Measurements from ENCODE around the gene GSK3B. TPM values are rescaled to one million over a fixed set of nuclear protein-coding genes. Genes with fewer than 3 reads are reported as not detected.

The GSK3B gene
- total RNA-seq, 1 donor from 2014 or later = 88.6 TPM

GRCh38 chr3:119781330-119782198 lies 312.7 kb downstream of the GSK3B start, which contains the start of gene NR1I2:
Gene NR1I2, plus strand, starts transcription at chr3:119782101.
- Histone ChIP-seq H4K20me1 (ENCODE audit: low read depth) (no peaks in the 10 kb centered on the region), H2AFZ (replicated peaks) (peak within 1 kb of the TSS; percentile 80), H3K79me2 (ENCODE audit: low read depth) (no peaks in the 10 kb centered on the region), H3F3A (ENCODE audit: low read depth) (no peaks in the 10 kb centered on the region), H3K4me1 (no peaks in the 10 kb centered on the region), H3K9ac (no peak within 1 kb of the TSS), H3K27ac (no peak within 1 kb of the TSS), H3K27me3 (no peaks in the 10 kb centered on the region), H3K9me3 (ENCODE audit: low read depth) (no peaks in the 10 kb centered on the region), H3K36me3 (no peaks in the 10 kb centered on the region), H3K4me3 (no peak within 1 kb of the TSS), H3K4me2 (no peak within 1 kb of the TSS)
- H3K4me3 Mint-ChIP-seq = no peak within 1 kb of the TSS
- TF ChIP-seq EZH2phosphoT487 (IDR thresholded peaks at IDR 0.05) (no peak), CTCF (IDR thresholded peaks at IDR 0.05) (peak; percentile 26), EZH2 (IDR thresholded peaks at IDR 0.05) (no peak)
- no peak for DNase-seq (ENCODE audit: low spot score)
- no peaks in the 10 kb centered on the region for H3K36me3 Mint-ChIP-seq
- H3K27me3 Mint-ChIP-seq (ENCODE audit: insufficient read depth, low read depth) = peaks cover 2% of the 10 kb centered on the region
- H3K9me3 Mint-ChIP-seq = peaks cover under 1% of the 10 kb centered on the region
- no peak within 1 kb of the TSS for H3K27ac Mint-ChIP-seq
- no peaks in the 10 kb centered on the region for H3K4me1 Mint-ChIP-seq

GRCh38 chr3:119779731-119780383 lies 314.4 kb downstream of the GSK3B start:
- Histone ChIP-seq H3K4me1 (no peaks in the 10 kb centered on the region), H3K9me3 (ENCODE audit: low read depth) (no peaks in the 10 kb centered on the region), H3F3A (ENCODE audit: low read depth) (no peaks in the 10 kb centered on the region), H2AFZ (replicated peaks) (no peak overlapping the region), H4K20me1 (ENCODE audit: low read depth) (no peaks in the 10 kb centered on the region), H3K27ac (no peak overlapping the region), H3K36me3 (no peaks in the 10 kb centered on the region), H3K79me2 (ENCODE audit: low read depth) (no peaks in the 10 kb centered on the region), H3K4me2 (no peak overlapping the region), H3K9ac (no peak overlapping the region), H3K4me3 (no peak overlapping the region), H3K27me3 (no peaks in the 10 kb centered on the region)
- Mint-ChIP-seq H3K4me3 (no peak overlapping the region), H3K9me3 (peaks cover 10% of the 10 kb centered on the region), H3K27me3 (ENCODE audit: insufficient read depth, low read depth) (peaks cover 2% of the 10 kb centered on the region), H3K27ac (no peak overlapping the region), H3K4me1 (no peaks in the 10 kb centered on the region), H3K36me3 (peaks cover 2% of the 10 kb centered on the region)
- TF ChIP-seq EZH2 (IDR thresholded peaks at IDR 0.05) = no peak
- TF ChIP-seq CTCF (IDR thresholded peaks at IDR 0.05) = no peak
- no peak for TF ChIP-seq EZH2phosphoT487 (IDR thresholded peaks at IDR 0.05)
- no peak for DNase-seq (ENCODE audit: low spot score)

GRCh38 chr3:119778811-119779210 lies 315.4 kb downstream of the GSK3B start:
- Histone ChIP-seq H3K4me2 (no peak overlapping the region), H3K9me3 (ENCODE audit: low read depth) (no peaks in the 10 kb centered on the region), H3K9ac (no peak overlapping the region), H3K27ac (no peak overlapping the region), H3K27me3 (no peaks in the 10 kb centered on the region), H3K79me2 (ENCODE audit: low read depth) (no peaks in the 10 kb centered on the region), H4K20me1 (ENCODE audit: low read depth) (no peaks in the 10 kb centered on the region), H3F3A (ENCODE audit: low read depth) (no peaks in the 10 kb centered on the region), H3K4me3 (no peak overlapping the region), H3K4me1 (no peaks in the 10 kb centered on the region), H3K36me3 (no peaks in the 10 kb centered on the region), H2AFZ (replicated peaks) (no peak overlapping the region)
- Mint-ChIP-seq H3K36me3 (peaks cover 2% of the 10 kb centered on the region), H3K4me1 (no peaks in the 10 kb centered on the region), H3K27me3 (ENCODE audit: insufficient read depth, low read depth) (peaks cover 2% of the 10 kb centered on the region), H3K27ac (no peak overlapping the region), H3K9me3 (peaks cover 10% of the 10 kb centered on the region), H3K4me3 (no peak overlapping the region)
- TF ChIP-seq CTCF (IDR thresholded peaks at IDR 0.05) (no peak), EZH2 (IDR thresholded peaks at IDR 0.05) (no peak), EZH2phosphoT487 (IDR thresholded peaks at IDR 0.05) (no peak)
- DNase-seq (ENCODE audit: low spot score) = no peak

All from neural progenitor cell (in vitro differentiated cells).